Inflammatory macrophage treated with lipopolysaccharide for 1 hour (primary cell): ENCODE results near the gene OR2AG2.
"Not testable (repeated sequence)": the region's sequence is repeated elsewhere in the genome, so short reads cannot be mapped to it uniquely, and the experiment has no call there.

Experiments
- DNase-seq, 2 donors: peaks; one replicate each; pipeline ENCODE4 v3.0.0-alpha.2; 2020 to 2022

The OR2AG2 gene

DNA sequence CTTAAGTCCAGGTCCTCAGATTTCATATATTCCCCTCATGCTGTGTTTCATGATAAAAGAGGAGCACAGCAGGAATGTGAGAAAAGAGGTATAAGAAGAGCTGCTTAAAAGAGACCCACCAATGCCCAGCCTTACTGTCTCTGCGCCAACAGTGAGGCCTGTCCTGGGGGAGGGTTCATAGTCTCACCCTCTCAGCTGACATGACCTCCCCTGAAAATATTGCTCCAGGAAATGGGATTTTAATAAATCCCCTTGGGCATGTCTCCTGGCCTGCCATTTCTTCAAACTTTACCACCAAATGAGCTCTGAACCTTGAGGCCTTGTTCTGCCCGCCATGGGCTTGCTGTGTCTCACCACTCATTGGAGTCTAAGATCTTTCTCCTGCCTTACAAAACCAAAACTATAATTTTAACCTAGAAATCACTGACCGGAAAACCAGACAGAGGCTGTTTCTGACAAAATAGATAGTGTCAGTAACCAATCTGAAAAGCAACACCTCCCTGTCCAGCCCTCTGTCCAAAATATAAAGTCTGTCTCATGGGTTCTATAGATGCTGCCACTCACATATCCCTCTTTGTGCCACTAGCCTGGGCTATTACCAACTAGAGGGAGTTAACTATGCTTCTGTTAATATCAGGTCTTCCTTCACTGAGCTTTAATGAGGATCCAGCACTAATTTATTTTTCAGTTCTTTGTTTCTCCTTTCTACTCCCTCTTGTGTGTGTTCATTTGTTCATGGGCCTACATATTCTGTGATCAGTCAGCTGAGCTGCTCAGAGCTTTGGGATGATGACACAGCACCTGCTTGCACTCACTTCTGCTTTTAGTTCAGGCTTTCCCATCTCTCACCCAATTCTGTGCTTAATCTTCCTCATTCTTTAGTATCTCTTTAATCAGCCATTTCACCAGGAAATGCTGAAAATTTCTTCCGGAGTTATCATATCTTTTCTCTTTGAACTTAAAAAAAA is at the start of gene OR2AG2:
TSS of gene OR2AG2 (minus strand) at position 51 of the 968 bp plus-strand sequence. CDS start 3,019 bp downstream, outside the sequence.
- DNase-seq = peak; percentile 69 to 83

GRCh38 chr11:6818967-6819366 is 47.2 kb upstream of the OR2AG2 start:
- no peak for DNase-seq

GRCh38 chr11:6817694-6818093 is 45.9 kb upstream of the OR2AG2 start:
- DNase-seq = no peak

DNA sequence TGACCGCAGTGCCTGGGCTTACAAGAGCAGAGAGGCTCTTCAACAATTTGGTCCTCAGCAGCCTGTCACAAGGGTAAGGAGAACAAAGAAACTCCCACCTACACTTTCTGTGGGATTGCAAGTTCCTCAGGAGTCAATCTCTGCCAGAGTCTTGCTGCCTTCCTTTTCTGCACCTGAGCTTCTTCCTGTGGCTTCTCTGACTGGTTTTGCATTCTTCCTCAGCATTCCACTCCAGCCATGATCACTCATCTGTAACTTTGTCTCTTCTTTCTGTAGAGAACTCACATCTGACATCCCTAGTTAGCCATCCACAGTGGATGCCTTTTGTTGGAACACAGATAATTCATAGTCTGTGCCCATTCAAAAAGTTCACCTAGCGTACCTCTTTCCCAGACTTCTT is 41.9 kb upstream of the OR2AG2 start:
- DNase-seq = no peak

DNA sequence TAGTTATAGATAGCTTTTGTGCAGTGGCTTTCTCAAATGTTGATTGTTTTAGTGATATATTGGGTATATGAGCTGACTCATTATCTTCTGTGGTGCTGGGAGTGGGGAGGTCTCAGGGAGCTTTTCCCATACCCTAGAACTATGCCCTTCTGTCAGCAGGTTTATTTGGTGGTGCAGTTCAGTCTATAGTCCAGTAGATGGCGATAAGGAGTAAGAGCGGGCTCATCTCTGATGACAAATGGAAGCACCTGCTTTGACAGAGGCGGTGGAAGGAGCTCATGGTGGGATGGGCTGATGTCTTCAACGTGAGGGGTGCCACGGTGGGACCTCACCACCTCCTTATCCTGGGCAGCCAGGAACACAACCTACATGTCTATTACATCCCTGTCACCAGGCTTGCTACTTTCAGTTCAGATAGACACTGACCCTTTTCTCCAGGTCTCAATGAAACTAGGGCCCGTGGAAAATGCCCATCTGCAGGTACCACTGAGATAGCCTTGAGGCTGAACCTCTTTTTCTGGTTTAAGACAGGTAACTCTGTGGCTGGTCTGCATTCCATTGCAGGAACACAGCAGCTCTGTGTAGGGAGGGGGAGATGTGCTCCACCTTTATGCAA is 40.7 kb upstream of the OR2AG2 start:
- DNase-seq = peak; percentile 20 to 62

GRCh38 chr11:6801075-6801474 is 29.3 kb upstream of the OR2AG2 start:
- DNase-seq = not testable (repeated sequence)

DNA sequence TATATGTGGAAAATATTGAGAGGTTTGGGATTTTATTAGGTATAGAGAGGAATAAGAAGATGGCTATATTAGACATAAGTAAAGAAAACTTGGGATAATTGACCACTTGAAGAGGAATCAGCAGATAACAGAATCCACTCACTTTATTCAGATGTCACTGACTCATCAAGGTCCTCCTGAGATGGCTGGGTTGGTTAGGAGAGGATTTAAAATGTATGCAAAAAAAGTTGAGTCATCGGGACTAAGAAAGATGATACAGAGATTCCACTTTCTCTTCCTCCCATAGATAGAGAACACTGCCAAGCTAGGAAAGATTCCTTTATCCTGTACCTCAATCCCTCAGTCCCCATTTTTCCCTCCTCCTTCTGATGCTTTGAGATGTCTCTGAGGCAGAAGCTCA is 27.6 kb upstream of the OR2AG2 start, which contains the start of gene OR6A2:
TSS of gene OR6A2 (minus strand) at position 288 of the 400 bp plus-strand sequence. CDS start 3,981 bp downstream, outside the sequence.
- no peak for DNase-seq

- DNase-seq = no peak
Observed at GRCh38 chr11:6794639-6795038, 22.9 kb upstream of the OR2AG2 start.

- DNase-seq = no peak
Observed at GRCh38 chr11:6790546-6790945, 18.8 kb upstream of the OR2AG2 start.

- no peak for DNase-seq
Observed at GRCh38 chr11:6782720-6783119, 10.9 kb upstream of the OR2AG2 start, which contains the start of gene OR2AG1. Gene OR2AG1, plus strand, starts transcription at chr11:6783020. Its CDS starts 2,018 bp downstream, at chr11:6785038.

DNA sequence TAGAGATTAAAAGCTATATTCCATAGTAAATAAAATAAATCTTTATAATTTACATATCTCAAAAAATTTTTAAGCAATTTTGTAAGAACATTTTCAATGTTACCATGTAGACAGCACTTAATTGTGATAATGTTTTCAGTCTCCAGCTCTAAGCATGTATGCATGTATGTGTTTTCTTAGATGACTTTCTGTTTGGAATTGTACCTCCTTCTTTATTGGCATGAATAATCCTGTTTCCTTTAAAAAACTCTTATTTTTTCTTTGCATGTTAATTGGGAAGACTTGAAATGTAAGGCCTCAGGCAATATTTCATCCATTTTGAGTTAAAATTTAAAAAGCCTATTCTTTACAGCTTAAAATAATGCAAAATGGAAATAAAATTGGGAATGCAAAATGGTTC is 9.1 kb upstream of the OR2AG2 start:
- DNase-seq = no peak

DNA sequence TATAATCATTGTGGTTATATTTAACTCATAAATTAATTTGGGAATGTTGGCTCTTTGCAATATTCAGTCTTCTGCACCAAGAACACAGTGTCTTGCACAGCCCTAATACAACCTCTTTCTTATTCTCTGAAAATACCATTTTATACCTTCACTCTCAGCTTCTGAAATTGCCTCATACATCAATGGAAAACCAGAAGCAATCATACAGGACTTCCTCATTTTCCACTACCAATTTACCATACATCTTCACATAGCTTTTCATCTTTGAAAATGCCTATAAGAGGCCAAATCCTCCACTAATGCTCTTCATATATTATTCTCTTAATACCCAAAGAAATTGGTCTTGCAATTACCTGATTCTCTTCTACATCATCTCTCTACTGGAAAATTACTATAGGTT is 6.7 kb upstream of the OR2AG2 start:
- no peak for DNase-seq

DNA sequence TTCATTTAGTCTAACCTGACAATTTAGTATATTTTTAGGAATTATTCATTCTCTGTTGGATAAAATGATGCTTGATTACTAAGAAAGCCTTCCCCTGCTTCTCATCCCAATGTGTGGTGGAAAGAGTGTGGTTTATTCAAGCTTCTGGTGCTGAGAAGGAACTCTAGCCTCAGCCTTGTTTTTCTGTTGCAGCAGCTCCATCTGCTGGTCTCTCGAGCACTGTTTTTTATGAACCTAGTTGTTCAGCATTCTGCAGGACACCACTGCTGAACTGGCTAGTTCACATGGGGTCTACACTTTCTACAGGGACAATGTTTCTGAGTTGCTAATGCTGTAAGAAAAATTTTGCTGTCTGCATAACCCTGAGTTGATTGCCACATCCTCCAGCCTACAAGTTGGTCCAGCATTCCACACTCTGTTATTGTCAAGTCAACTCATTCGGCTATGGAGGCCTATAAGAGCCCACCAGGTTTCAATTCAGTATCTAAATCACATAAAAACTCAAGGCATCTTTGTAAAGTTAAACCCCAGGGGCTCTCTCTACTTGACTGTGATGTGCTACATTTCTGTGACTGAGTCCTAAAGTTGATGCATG is 14.3 kb downstream of the OR2AG2 start:
- peak; percentile 37 to 77 for DNase-seq

DNA sequence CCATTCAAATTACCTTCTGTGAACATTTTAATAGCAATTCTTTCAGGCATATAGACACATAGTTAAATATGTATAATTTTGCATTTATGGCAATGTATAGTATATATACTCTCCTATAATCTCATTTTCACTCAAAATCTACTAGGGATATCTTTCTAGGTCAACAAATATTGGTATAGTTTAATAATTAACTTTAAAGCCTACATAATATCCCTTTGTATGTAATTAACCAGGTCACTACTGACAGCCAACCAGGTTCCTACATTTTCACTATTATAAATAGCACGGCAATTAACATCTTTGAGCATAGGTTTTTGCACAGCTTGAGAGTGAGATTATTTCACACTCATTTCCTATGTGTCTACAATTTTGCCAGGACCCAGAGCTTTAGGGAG is 15.8 kb downstream of the OR2AG2 start:
- DNase-seq = no peak

GRCh38 chr11:6755303-6755952 is 16.3 kb downstream of the OR2AG2 start:
- peak; percentile 25 to 80 for DNase-seq

- no peak for DNase-seq
Observed at GRCh38 chr11:6747097-6747668, 24.6 kb downstream of the OR2AG2 start.

- DNase-seq = no peak
Observed at GRCh38 chr11:6746626-6747025, 25.1 kb downstream of the OR2AG2 start.

DNA sequence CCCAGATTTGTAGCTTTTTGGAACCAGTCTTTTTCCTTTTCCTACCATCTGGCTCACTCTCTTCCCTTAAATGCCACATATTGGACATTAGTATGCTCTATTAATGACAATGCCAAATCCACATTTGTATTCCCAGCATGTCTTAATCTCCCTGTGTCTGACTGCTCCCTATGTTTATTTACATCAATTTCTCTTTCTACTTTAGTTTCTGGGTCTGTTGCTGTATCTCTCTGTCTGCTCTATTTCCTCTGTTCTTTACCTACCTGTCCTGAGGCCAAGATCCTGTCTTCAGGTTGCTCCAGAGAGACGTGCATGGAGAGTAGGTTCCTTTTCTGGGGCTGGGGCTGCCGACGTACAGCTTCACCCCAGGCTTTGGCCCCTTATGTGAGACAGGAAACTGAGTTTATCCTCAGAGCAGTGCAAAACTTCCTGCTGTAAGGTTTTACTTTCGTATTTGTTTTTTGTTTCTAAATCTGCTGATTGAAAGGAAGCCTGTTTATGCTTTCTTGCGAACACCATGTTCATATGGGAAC is 25.6 kb downstream of the OR2AG2 start:
- peak; percentile 33 to 41 for DNase-seq

DNA sequence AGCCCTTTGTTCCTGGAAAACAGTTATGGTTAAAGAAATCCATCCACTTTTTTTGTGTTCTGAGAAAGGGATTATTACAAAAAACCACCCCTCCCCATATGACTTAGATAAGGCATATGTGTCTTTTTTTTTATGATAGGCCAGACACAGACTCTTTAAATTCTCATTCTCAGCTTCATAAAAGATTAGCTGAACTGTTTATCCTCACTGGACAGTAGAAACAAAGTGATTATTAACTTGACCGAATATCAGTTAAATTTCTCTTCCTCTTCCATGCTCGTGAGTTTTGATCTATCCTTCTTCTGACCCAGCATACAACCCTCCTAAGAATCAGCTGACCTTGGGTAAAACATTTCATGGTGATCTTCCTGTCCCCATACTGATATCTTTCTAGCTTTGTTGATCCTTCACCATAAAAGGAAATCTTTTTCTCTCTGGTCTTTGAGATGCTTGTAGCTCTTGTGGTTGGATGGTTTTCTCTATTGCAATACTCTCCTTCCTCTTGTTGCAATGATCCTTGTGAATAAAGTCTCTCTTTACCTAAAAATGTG is 26.2 kb downstream of the OR2AG2 start:
- DNase-seq = no peak

GRCh38 chr11:6745018-6745417 is 26.8 kb downstream of the OR2AG2 start:
- no peak for DNase-seq

DNA sequence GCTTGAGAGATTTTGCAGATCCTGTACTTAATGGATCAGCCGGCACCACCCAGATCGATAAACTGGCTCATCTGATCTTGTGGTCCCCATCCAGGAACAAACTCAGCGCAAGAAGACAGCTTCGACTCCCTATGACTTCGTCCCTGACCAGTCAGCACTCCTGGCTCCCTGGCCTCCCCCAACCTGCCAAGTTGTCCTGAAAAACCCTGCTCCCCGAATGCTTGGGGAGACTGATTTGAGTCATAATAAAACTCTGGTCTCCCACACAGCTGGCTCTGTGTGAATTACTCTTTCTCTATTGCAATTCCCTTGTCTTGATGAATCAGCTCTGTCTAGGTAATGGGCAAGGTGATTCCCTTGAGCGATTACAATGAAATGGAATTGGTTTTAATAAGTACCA is 29.5 kb downstream of the OR2AG2 start:
- DNase-seq = no peak

- no peak for DNase-seq
Observed at GRCh38 chr11:6738590-6738989, 33.2 kb downstream of the OR2AG2 start.
